ENCODE data around the gene GIPR.
"Not testable (repeated sequence)": the region's sequence is repeated elsewhere in the genome, so short reads cannot be mapped to it uniquely, and the experiment has no call there.

The GIPR gene

GRCh38 chr19:45667620-45668341 lies at the start of gene GIPR:
GIPR (plus strand) TSS chr19:45668221; CDS start chr19:45669521, 1,300 bp downstream.
- peak in 1 of 2 donors; percentile 38 for DNase-seq (ENCODE audit: low read depth in 2 of 2)

GRCh38 chr19:45621389-45621788 lies 46.6 kb upstream of the GIPR start:
- DNase-seq (ENCODE audit: low read depth in 2 of 2) = no peak

GRCh38 chr19:45621976-45622503 lies 46.0 kb upstream of the GIPR start:
- DNase-seq (ENCODE audit: low read depth in 2 of 2) = no peak

GRCh38 chr19:45623984-45624383 lies 44.0 kb upstream of the GIPR start:
- no peak for DNase-seq (ENCODE audit: low read depth in 2 of 2)

GRCh38 chr19:45628219-45628618 lies 39.8 kb upstream of the GIPR start:
- not testable (repeated sequence) for DNase-seq (ENCODE audit: low read depth in 2 of 2)

- no peak for DNase-seq (ENCODE audit: low read depth in 2 of 2)
These were observed 38.3 kb upstream of the GIPR start for GRCh38 chr19:45629704-45630103.

- DNase-seq (ENCODE audit: low read depth in 2 of 2) = no peak
These were observed 37.6 kb upstream of the GIPR start for GRCh38 chr19:45630463-45630862.

GRCh38 chr19:45632468-45633196 lies 35.4 kb upstream of the GIPR start:
- peak in 1 of 2 donors; percentile 38 for DNase-seq (ENCODE audit: low read depth in 2 of 2)

- no peak for DNase-seq (ENCODE audit: low read depth in 2 of 2)
These were observed 31.7 kb upstream of the GIPR start for GRCh38 chr19:45636275-45636674.

- no peak for DNase-seq (ENCODE audit: low read depth in 2 of 2)
These were observed 31.1 kb upstream of the GIPR start for GRCh38 chr19:45636902-45637301.

GRCh38 chr19:45637890-45638667 lies 29.9 kb upstream of the GIPR start:
- DNase-seq (ENCODE audit: low read depth in 2 of 2) = no peak

GRCh38 chr19:45638930-45639729 lies 28.9 kb upstream of the GIPR start, which contains the start of gene EML2:
EML2 (minus strand) TSS chr19:45639397; CDS start chr19:45639376, 21 bp downstream.
- DNase-seq (ENCODE audit: low read depth in 2 of 2) = peak in 1 of 2 donors; percentile 27

- DNase-seq (ENCODE audit: low read depth in 2 of 2) = peak in 1 of 2 donors; percentile 21
These were observed 27.2 kb upstream of the GIPR start for GRCh38 chr19:45640849-45641273.

GRCh38 chr19:45641274-45642105 lies 26.5 kb upstream of the GIPR start:
- peak in 1 of 2 donors; percentile 57 for DNase-seq (ENCODE audit: low read depth in 2 of 2)

- DNase-seq (ENCODE audit: low read depth in 2 of 2) = peak; percentile 77 to 96
These were observed 24.7 kb upstream of the GIPR start for GRCh38 chr19:45643024-45643926.

- no peak for DNase-seq (ENCODE audit: low read depth in 2 of 2)
These were observed 23.9 kb upstream of the GIPR start for GRCh38 chr19:45643927-45644771.

- no peak for DNase-seq (ENCODE audit: low read depth in 2 of 2)
These were observed 22.9 kb upstream of the GIPR start for GRCh38 chr19:45645068-45645630.
